ENCODE data around the gene ATXN7. TPM values are rescaled to one million over a fixed set of nuclear protein-coding genes. Genes with fewer than 3 reads are reported as not detected.
A peak's percentile ranks its signal among the peaks of the same experiment; 100 is the strongest.

Gene ATXN7
- total and polyA plus RNA-seq, 2 of the 13 experiments (the other 11 are each of a cell fraction or from before 2014, with no cell fraction given) = 13.8 to 20.0 TPM

DNA sequence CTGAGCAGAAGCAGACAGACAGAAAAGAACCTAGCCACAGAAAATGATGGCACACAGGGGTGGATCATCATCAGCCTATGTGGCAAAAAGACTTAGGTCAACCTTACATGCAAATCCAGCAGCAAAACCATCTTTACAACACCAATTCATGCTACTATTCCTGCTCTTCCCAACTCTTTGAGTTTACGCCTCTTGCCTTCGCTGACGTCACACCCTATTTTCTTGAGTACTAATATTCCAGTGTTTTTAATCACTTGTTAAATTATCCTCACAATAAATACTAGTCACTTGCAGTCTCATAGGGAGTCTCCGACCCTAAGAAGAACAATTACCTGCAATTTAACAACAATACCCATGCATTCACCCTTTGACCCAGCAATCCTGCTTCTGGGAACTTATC is 165.6 kb downstream of the ATXN7 start:
- FAIRE-seq = no peak
- Histone ChIP-seq H3K27ac (ENCODE audit: extremely low read length, insufficient read depth, low read length) (no peak overlapping the region), H3K27me3 (ENCODE audit: control insufficient read depth in 1 of 2, insufficient read depth in 2 of 2, low read length in 2 of 2) (no peaks in the 10 kb centered on the region; a peak in 1 of 5 replicates), H3K4me3 (replicated peaks in 1 of 3; ENCODE audit: insufficient read depth in 1 of 3, low read depth in 2 of 3, low read length in 3 of 3) (no peak overlapping the region), H3K79me2 (ENCODE audit: insufficient read depth, low read length) (no peaks in the 10 kb centered on the region), H3K9me3 (ENCODE audit: low read length) (peaks cover 2% of the 10 kb centered on the region; the same call in 1 of the 2 replicates), H2AFZ (ENCODE audit: low read length) (no peak overlapping the region), H3K36me3 (replicated peaks in 1 of 2; ENCODE audit: control insufficient read depth in 1 of 2, insufficient read depth in 2 of 2, low read length in 2 of 2) (no peaks in the 10 kb centered on the region), H3K9ac (ENCODE audit: insufficient read depth, low read depth, low read length) (no peak overlapping the region), H3K4me2 (ENCODE audit: low read depth, low read length) (no peak overlapping the region), H4K20me1 (ENCODE audit: insufficient read depth, low read length) (no peaks in the 10 kb centered on the region), H3K4me1 (ENCODE audit: insufficient read depth, low read length) (peaks cover 7% of the 10 kb centered on the region; the same call in 1 of the 2 replicates)
- no peak for ATAC-seq
- ChIA-PET CTCF (ENCODE audit: low intra/inter-chr PET ratio, low total read pairs) (interaction anchor here (2.5 to 3.4 kb wide), 3 partner anchors 137 to 455 kb away, joined by 14 to 44 read pairs (median 18); no protein-coding TSS in a partner anchor), POLR2A (no interaction called here)
- no TSS peak for BruUV-seq (replicated peaks)
- DNase-seq (ENCODE audit: low spot score) = no peak
- no peak for TF ChIP-seq EED (CRISPR knock-in tag; IDR thresholded peaks at IDR 0.05)
- peak; percentile 85 for TF ChIP-seq CREB1 (IDR thresholded peaks at IDR 0.05)
- no peak for TF ChIP-seq CREB1 (CRISPR knock-in tag; IDR thresholded peaks at IDR 0.05)
- intact Hi-C loops (cut with micrococcal nuclease; ENCODE audit: unreplicated experiment) (no loop called here), in situ Hi-C loops (cut with HindIII; ENCODE audit: extremely low pct_ligation_motif_present, low pct_unique_long_range_greater_than_20kb) (no loop called here)
- 56% methylated on average over 4 of the region's 4 CpGs for WGBS (ENCODE audit: low lambda C conversion rate)

DNA sequence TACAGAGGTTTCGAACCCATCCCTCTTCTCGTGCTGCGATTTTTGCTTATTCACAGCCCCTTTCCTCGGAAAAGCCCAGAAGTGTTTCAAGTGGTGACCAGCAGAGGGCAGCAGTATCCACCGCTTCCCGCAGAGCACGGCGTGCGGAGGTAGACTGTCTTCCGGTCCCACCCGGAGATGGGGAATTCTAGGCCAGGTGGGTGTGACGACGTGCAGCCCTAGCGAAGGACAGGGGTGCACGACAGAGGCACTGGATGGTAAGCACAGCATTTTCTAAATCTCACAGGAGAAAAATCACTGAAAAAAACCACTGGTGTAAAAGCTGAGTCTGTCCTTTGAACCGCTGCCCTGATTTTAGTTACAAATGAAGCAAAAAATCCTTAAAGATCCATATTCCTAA is 167.1 kb downstream of the ATXN7 start:
- ChIA-PET POLR2A (no interaction called here), CTCF (ENCODE audit: low intra/inter-chr PET ratio, low total read pairs) (interaction anchor here (2.5 to 3.4 kb wide), 3 partner anchors 136 to 453 kb away, joined by 14 to 44 read pairs (median 18); no protein-coding TSS in a partner anchor)
- 0 out of 2 replicates have a peak, but pooled peaks cover 6% of the 10 kb centered on the region for H3K4me1 ChIP-seq (ENCODE audit: insufficient read depth, low read length)
- 8% methylated on average over 16 of the region's 16 CpGs for WGBS (ENCODE audit: low lambda C conversion rate)
- no peaks in the 10 kb centered on the region for H4K20me1 ChIP-seq (ENCODE audit: insufficient read depth, low read length)
- FAIRE-seq (peak; percentile 81), DNase-seq (ENCODE audit: low spot score) (peak; percentile 49), ATAC-seq (peak; percentile 98)
- peak overlapping the region; percentile 81 for H3K4me2 ChIP-seq (ENCODE audit: low read depth, low read length)
- peaks cover 5% of the 10 kb centered on the region; the same call in 1 of the 2 replicates for H3K9me3 ChIP-seq (ENCODE audit: low read length)
- no peaks in the 10 kb centered on the region for H3K36me3 ChIP-seq (replicated peaks in 1 of 2; ENCODE audit: control insufficient read depth in 1 of 2, insufficient read depth in 2 of 2, low read length in 2 of 2)
- BruUV-seq (replicated peaks) = no TSS peak
- H3K27me3 ChIP-seq (ENCODE audit: control insufficient read depth in 1 of 2, insufficient read depth in 2 of 2, low read length in 2 of 2) = no peaks in the 10 kb centered on the region; a peak in 1 of 5 replicates
- H3K27ac ChIP-seq (ENCODE audit: extremely low read length, insufficient read depth, low read length) = no peak overlapping the region
- no peak overlapping the region for H3K9ac ChIP-seq (ENCODE audit: insufficient read depth, low read depth, low read length)
- H3K79me2 ChIP-seq (ENCODE audit: insufficient read depth, low read length) = no peaks in the 10 kb centered on the region
- H3K4me3 ChIP-seq (replicated peaks in 1 of 3; ENCODE audit: insufficient read depth in 1 of 3, low read depth in 2 of 3, low read length in 3 of 3) = peak overlapping the region in 1 of 3 experiments; percentile 23; a peak in 1 of 6 replicates
- in situ Hi-C loops (cut with HindIII; ENCODE audit: extremely low pct_ligation_motif_present, low pct_unique_long_range_greater_than_20kb) = loop anchor here (5.0 kb wide), 3 partner anchors 137 to 452 kb away; no protein-coding TSS in a partner anchor
- intact Hi-C loops (cut with micrococcal nuclease; ENCODE audit: unreplicated experiment) = loop anchor here (1.0 to 2.0 kb wide), 3 partner anchors 78 to 454 kb away; no protein-coding TSS in a partner anchor
- no peak overlapping the region for H2AFZ ChIP-seq (ENCODE audit: low read length)
- peak; percentile 40; the same call in 1 of the 2 replicates for TF ChIP-seq ELF3 (CRISPR knock-in tag; IDR thresholded peaks at IDR 0.05)
- TF ChIP-seq HDAC1 (CRISPR knock-in tag; IDR thresholded peaks at IDR 0.05) = peak; percentile 49
- TF ChIP-seq KMT2A (CRISPR knock-in tag; IDR thresholded peaks at IDR 0.05) = 0 out of 2 replicates have a peak, but pooled peaks have one; percentile 35
- no peak for TF ChIP-seq HOXA7 (CRISPR knock-in tag; IDR thresholded peaks at IDR 0.05)
- TF ChIP-seq SOX6 (IDR thresholded peaks at IDR 0.05) = no peak
- peak; percentile 40; the same call in 1 of the 2 replicates for TF ChIP-seq SOX6 (CRISPR knock-in tag; IDR thresholded peaks at IDR 0.05)
- no peak for TF ChIP-seq SATB2 (CRISPR knock-in tag; IDR thresholded peaks at IDR 0.05)
- TF ChIP-seq EHMT2 (IDR thresholded peaks at IDR 0.05; ENCODE audit: borderline replicate concordance, low read depth, low read length) = no peak
- TF ChIP-seq ATF1 (CRISPR knock-in tag; IDR thresholded peaks at IDR 0.05) = no peak
- peak; percentile 56; the same call in 1 of the 2 replicates for TF ChIP-seq GATAD1 (CRISPR knock-in tag; IDR thresholded peaks at IDR 0.05)
- TF ChIP-seq ZNF138 (CRISPR knock-in tag; IDR thresholded peaks at IDR 0.05; ENCODE audit: low read depth) = 0 out of 2 replicates have a peak, but pooled peaks have one; percentile 29
- 0 out of 2 replicates have a peak, but pooled peaks have one; percentile 23 for TF ChIP-seq BCL6 (CRISPR knock-in tag; IDR thresholded peaks at IDR 0.05)
- peak; percentile 88 for TF ChIP-seq GABPB1 (CRISPR knock-in tag; IDR thresholded peaks at IDR 0.05)
- TF ChIP-seq ELF1 (CRISPR knock-in tag; IDR thresholded peaks at IDR 0.05) = peak; percentile 77
- TF ChIP-seq, protein P1, sequence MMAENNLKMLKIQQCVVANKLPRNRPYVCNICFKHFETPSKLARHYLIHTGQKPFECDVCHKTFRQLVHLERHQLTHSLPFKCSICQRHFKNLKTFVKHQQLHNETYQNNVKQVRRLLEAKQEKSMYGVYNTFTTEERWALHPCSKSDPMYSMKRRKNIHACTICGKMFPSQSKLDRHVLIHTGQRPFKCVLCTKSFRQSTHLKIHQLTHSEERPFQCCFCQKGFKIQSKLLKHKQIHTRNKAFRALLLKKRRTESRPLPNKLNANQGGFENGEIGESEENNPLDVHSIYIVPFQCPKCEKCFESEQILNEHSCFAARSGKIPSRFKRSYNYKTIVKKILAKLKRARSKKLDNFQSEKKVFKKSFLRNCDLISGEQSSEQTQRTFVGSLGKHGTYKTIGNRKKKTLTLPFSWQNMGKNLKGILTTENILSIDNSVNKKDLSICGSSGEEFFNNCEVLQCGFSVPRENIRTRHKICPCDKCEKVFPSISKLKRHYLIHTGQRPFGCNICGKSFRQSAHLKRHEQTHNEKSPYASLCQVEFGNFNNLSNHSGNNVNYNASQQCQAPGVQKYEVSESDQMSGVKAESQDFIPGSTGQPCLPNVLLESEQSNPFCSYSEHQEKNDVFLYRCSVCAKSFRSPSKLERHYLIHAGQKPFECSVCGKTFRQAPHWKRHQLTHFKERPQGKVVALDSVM (CRISPR knock-in tag; IDR thresholded peaks at IDR 0.05) = no peak
- 0 out of 2 replicates have a peak, but pooled peaks have one; percentile 48 for TF ChIP-seq FOXC1 (CRISPR knock-in tag; IDR thresholded peaks at IDR 0.05; ENCODE audit: borderline replicate concordance)

Measured in HepG2 (cell line).